Measurements from ENCODE around the gene ATP2B1.

DNA sequence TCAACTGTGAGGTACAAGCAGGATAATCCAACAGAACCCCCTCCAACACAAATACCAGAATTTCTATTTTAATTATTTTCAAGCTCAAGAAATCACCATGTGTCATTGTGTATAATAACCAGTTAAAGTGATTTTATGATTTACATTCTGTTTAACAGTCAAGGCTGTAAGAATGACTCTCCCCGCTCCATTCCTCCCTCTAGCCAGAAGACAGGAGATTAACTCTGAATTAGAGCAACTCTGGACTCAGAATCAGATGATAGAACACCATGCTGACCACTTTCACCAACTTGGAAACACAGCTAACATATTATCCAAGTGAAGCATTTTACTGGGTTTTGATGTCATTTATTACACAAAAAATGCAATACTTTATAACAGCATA is 71.9 kb downstream of the ATP2B1 start:
- TF ChIP-seq, protein P1, sequence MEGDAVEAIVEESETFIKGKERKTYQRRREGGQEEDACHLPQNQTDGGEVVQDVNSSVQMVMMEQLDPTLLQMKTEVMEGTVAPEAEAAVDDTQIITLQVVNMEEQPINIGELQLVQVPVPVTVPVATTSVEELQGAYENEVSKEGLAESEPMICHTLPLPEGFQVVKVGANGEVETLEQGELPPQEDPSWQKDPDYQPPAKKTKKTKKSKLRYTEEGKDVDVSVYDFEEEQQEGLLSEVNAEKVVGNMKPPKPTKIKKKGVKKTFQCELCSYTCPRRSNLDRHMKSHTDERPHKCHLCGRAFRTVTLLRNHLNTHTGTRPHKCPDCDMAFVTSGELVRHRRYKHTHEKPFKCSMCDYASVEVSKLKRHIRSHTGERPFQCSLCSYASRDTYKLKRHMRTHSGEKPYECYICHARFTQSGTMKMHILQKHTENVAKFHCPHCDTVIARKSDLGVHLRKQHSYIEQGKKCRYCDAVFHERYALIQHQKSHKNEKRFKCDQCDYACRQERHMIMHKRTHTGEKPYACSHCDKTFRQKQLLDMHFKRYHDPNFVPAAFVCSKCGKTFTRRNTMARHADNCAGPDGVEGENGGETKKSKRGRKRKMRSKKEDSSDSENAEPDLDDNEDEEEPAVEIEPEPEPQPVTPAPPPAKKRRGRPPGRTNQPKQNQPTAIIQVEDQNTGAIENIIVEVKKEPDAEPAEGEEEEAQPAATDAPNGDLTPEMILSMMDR (IDR thresholded peaks at IDR 0.05; ENCODE audit: low read depth, low read length, poor library complexity, severe bottlenecking): no peak
- no peak for TF ChIP-seq EZH2phosphoT487 (IDR thresholded peaks at IDR 0.05; ENCODE audit: borderline replicate concordance, low read length)
